Vagina (tissue), 2 donors: Measurements from ENCODE around the gene ARL3. TPM values are rescaled to one million over a fixed set of nuclear protein-coding genes. Genes with fewer than 3 reads are reported as not detected.
"Not testable (repeated sequence)": the region's sequence is repeated elsewhere in the genome, so short reads cannot be mapped to it uniquely, and the experiment has no call there.

ENCODE experiments used
- DNase-seq, 2 donors: peaks; one replicate each; pipeline ENCODE4 v3.0.0-alpha.2; 2017; ENCODE audit errors: extremely low spot score in 2 of 2
- H3K27ac ChIP-seq: fragments of 200-600 bp; sonication (generic); one replicate; pipeline ENCODE4 v1.5.1; 2019
- H3K27me3 ChIP-seq: fragments of 200-600 bp; sonication (generic); one replicate; pipeline ENCODE4 v1.5.1; 2019
- H3K36me3 ChIP-seq, 2 donors: fragments of 200-600 bp; sonication (generic); one replicate each; pipeline ENCODE4 v1.5.1; 2017 to 2019
- H3K4me1 ChIP-seq: fragments of 200-600 bp; sonication (generic); one replicate; pipeline ENCODE4 v1.5.1; 2019
- H3K4me3 ChIP-seq, 2 donors: fragments of 200-600 bp; sonication (generic); 1 replicate in 1 of 2; 2 replicates in 1 of 2; pipeline ENCODE4 v1.5.1; 2016 to 2019
- H3K9me3 ChIP-seq: fragments of 200-600 bp; sonication (generic); one replicate; pipeline ENCODE4 v1.5.1; 2019
- CTCF ChIP-seq, 3 experiments: fragments of 450-650 bp in 2 of 3; fragments of 200-600 bp in 1 of 3; sonication (generic) in 1 of 3; IDR thresholded peaks; one replicate each; pipeline ENCODE4 v1.5.1; 2017 to 2019; ENCODE audit warnings: antibody characterized with exemption in 3 of 3, mild to moderate bottlenecking in 2 of 3, moderate library complexity in 2 of 3
- POLR2A ChIP-seq, 2 donors: fragments of 450-650 bp; IDR thresholded peaks; one replicate each; pipeline ENCODE4 v1.6.1; 2017; ENCODE audit warnings: antibody characterized with exemption in 2 of 2, mild to moderate bottlenecking in 2 of 2, moderate library complexity in 2 of 2
- POLR2AphosphoS5 ChIP-seq, 2 donors: sonication (generic); formaldehyde crosslinking; IDR thresholded peaks; one replicate each; pipeline ENCODE4 v1.9.0; 2017; ENCODE audit warnings: antibody characterized with exemption in 2 of 2, mild to moderate bottlenecking in 2 of 2, low read depth in 1 of 2; ENCODE audit not compliant: insufficient read depth in 1 of 2
- intact Hi-C: fragments of 100-400 bp; cut with DNase I; formaldehyde crosslinking; loops from one replicate; pipeline ENCODE4 v1.15.1; 2023
- total RNA-seq: library from RNA; depleted of rRNA; stranded (reverse); fragments of >200 nt; gene quantifications from one replicate; pipeline ENCODE4 v1.2.3, GENCODE V29; 2016

ARL3 gene
- total RNA-seq, 1 donor from 2014 or later = 7.4 TPM

GRCh38 chr10:102702742-102703141, 11.5 kb downstream of the ARL3 start:
- DNase-seq = no peak
- intact Hi-C loops = no loop called here
- Histone ChIP-seq H3K4me1 (peaks cover 10% of the 10 kb centered on the region), H3K4me3 (no peak overlapping the region), H3K27ac (no peak overlapping the region), H3K27me3 (no peaks in the 10 kb centered on the region), H3K36me3 (peaks cover 0 to 17% of the 10 kb centered on the region in 2 donors), H3K9me3 (no peaks in the 10 kb centered on the region)
- TF ChIP-seq POLR2A (IDR thresholded peaks at IDR 0.05) (no peak), POLR2AphosphoS5 (IDR thresholded peaks at IDR 0.05; ENCODE audit: insufficient read depth in 1 of 2, low read depth in 1 of 2) (no peak), CTCF (IDR thresholded peaks at IDR 0.05) (no peak)

- no peak overlapping the region for H3K27ac ChIP-seq
- TF ChIP-seq POLR2A (IDR thresholded peaks at IDR 0.05) = no peak
- TF ChIP-seq CTCF (IDR thresholded peaks at IDR 0.05) = no peak
- no peak for TF ChIP-seq POLR2AphosphoS5 (IDR thresholded peaks at IDR 0.05; ENCODE audit: insufficient read depth in 1 of 2, low read depth in 1 of 2)
- DNase-seq = no peak
- no peaks in the 10 kb centered on the region for H3K9me3 ChIP-seq
- peaks cover 0 to 17% of the 10 kb centered on the region in 2 donors for H3K36me3 ChIP-seq
- H3K4me1 ChIP-seq = peaks cover 3% of the 10 kb centered on the region
- intact Hi-C loops = no loop called here
- no peak overlapping the region for H3K4me3 ChIP-seq
- H3K27me3 ChIP-seq = no peaks in the 10 kb centered on the region
Measured at GRCh38 chr10:102701796-102702195, 12.4 kb downstream of the ARL3 start.

- H3K4me3 ChIP-seq = no peak overlapping the region
- peaks cover 0 to 17% of the 10 kb centered on the region in 2 donors for H3K36me3 ChIP-seq
- H3K27me3 ChIP-seq = no peaks in the 10 kb centered on the region
- H3K4me1 ChIP-seq = no peaks in the 10 kb centered on the region
- no peak for DNase-seq
- H3K9me3 ChIP-seq = no peaks in the 10 kb centered on the region
- TF ChIP-seq CTCF (IDR thresholded peaks at IDR 0.05) (no peak), POLR2AphosphoS5 (IDR thresholded peaks at IDR 0.05; ENCODE audit: insufficient read depth in 1 of 2, low read depth in 1 of 2) (no peak), POLR2A (IDR thresholded peaks at IDR 0.05) (no peak)
- intact Hi-C loops = no loop called here
- H3K27ac ChIP-seq = no peak overlapping the region
Measured at GRCh38 chr10:102701272-102701671, 12.9 kb downstream of the ARL3 start.

GRCh38 chr10:102698894-102699293, 15.3 kb downstream of the ARL3 start:
- no peaks in the 10 kb centered on the region for H3K4me1 ChIP-seq
- H3K27ac ChIP-seq = no peak overlapping the region
- H3K36me3 ChIP-seq = peaks cover 0 to 16% of the 10 kb centered on the region in 2 donors
- H3K27me3 ChIP-seq = no peaks in the 10 kb centered on the region
- no peak overlapping the region for H3K4me3 ChIP-seq
- no peak for DNase-seq
- no peaks in the 10 kb centered on the region for H3K9me3 ChIP-seq
- TF ChIP-seq POLR2A (IDR thresholded peaks at IDR 0.05) (no peak), CTCF (IDR thresholded peaks at IDR 0.05) (no peak), POLR2AphosphoS5 (IDR thresholded peaks at IDR 0.05; ENCODE audit: insufficient read depth in 1 of 2, low read depth in 1 of 2) (no peak)
- intact Hi-C loops = no loop called here

GRCh38 chr10:102696736-102697135, 17.5 kb downstream of the ARL3 start:
- Histone ChIP-seq H3K27me3 (no peaks in the 10 kb centered on the region), H3K4me1 (no peaks in the 10 kb centered on the region), H3K36me3 (peaks cover 0 to 20% of the 10 kb centered on the region in 2 donors), H3K9me3 (no peaks in the 10 kb centered on the region), H3K4me3 (no peak overlapping the region), H3K27ac (no peak overlapping the region)
- no peak for DNase-seq
- TF ChIP-seq POLR2AphosphoS5 (IDR thresholded peaks at IDR 0.05; ENCODE audit: insufficient read depth in 1 of 2, low read depth in 1 of 2) (no peak), CTCF (IDR thresholded peaks at IDR 0.05) (no peak), POLR2A (IDR thresholded peaks at IDR 0.05) (no peak)
- intact Hi-C loops = no loop called here

GRCh38 chr10:102695401-102695800, 18.8 kb downstream of the ARL3 start:
- H3K36me3 ChIP-seq = peaks cover 0 to 20% of the 10 kb centered on the region in 2 donors
- H3K27ac ChIP-seq, H3K4me1 ChIP-seq, H3K27me3 ChIP-seq, DNase-seq, intact Hi-C loops, H3K9me3 ChIP-seq, H3K4me3 ChIP-seq: not testable (repeated sequence)
